Epidermal melanocyte (primary cell): ENCODE data around the gene ADPRM.

Source experiments
- DNase-seq: peaks from one replicate; pipeline ENCODE4 v3.0.0; 2011; ENCODE audit warnings: low spot score; ENCODE audit not compliant: insufficient read length

Gene ADPRM

DNA sequence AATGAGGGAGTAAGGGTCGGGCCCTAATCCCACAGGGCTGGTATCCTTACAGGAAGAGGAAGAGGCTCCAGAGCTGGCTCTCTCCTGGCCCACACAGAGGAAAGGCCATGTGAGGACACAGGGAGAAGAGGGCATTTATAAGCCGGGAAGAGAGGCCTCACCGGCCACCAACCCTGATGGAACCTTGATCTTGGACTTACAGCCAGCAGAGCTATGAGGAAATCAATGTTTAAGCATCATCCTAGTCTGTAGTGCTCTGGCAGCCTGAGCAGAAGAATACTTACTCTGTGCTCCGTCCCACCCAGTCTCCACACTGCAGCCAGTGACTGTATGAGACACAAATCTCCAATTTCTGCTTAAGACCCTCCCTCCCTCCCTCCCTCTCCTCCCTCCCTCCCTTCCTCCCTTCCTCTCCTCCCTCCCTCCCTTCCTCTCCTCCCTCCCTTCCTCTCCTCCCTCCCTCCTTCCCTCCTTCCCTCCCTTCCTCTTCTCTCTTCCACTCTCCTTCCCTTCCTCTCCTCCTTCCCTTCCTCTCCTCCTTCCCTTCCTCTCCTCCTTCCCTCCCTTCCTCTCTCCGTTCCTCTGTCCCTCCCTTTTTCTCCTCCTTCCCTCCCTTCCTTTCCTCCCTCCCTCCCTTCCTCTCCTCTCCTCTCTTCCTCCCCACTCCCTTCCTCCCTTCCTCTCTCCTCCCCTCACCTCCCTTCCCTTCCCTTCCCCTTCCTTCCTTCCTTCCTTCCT is 41.3 kb downstream of the ADPRM start:
- no peak for DNase-seq

DNA sequence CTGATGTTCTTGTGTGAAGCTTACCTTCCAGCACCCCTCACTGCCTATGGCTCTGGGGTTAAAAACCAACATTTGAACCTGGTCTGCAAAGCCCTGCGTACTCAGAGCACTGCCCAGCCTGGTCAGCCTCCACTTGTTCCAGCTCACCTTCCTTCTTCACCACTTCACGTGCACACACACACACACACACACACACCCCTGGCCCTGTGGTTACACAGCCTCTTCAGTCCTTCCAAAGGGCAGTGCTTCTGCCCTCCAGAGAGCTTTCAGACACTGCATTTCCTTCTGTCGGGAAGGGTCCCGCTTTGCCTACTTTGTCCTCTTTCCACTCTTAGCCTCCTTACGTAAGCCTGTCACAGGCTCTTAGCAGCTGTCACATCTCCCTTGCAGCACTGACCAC is 42.0 kb downstream of the ADPRM start:
- DNase-seq, result no peak

DNA sequence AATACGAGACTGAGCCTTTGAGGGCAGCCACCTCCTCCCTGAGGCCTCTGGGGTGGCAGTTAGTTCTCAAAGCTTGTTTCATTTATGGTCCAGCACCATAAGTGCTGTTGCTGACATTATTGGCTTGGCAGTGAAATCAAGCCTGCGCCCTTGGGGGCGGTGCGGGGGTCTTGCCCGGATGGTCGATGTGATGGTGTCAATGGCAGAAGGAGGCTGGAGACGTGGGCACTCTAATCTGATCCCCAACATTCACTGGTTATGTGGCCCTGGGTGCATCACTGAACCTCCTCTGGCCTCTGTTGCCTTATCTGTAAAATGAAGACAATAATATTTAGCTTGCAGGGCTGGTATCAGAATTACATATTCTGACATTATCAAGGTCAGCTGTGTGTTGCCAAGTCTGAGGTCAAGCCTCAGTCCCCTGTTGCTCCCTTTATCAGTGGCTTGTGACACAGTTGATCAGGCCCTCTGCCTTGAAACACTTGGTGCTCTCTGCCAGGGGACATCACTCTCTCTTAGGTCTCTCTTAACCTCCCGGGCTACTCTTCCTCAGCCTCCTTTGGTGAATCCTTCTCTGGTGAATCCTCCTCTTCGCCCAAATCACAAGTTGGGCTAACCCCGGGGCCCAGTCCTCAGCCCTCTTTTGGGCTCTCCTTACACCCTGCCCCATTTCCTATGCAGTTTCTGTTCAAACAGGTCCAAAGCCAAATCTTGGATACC is 44.2 kb downstream of the ADPRM start:
- DNase-seq, result no peak

DNA sequence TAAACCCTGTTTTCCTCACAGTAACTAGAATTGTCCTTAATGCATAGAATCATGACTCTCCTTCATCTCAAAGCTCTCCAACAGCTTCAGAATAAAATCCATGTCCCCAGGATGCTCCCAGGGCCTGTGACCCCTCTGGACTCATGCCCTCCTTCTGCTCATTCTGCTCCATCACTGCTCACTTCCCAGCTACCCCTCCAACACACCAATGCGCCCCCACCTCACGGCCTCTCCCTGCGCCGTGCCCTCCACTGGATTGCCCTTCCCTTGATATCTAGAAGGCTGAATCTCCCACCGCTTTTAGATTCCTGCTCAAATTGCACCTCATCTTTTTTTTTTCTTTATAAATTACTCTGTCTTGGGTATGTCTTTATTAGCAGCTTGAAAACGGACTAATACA is 45.0 kb downstream of the ADPRM start:
- DNase-seq, result no peak

DNA sequence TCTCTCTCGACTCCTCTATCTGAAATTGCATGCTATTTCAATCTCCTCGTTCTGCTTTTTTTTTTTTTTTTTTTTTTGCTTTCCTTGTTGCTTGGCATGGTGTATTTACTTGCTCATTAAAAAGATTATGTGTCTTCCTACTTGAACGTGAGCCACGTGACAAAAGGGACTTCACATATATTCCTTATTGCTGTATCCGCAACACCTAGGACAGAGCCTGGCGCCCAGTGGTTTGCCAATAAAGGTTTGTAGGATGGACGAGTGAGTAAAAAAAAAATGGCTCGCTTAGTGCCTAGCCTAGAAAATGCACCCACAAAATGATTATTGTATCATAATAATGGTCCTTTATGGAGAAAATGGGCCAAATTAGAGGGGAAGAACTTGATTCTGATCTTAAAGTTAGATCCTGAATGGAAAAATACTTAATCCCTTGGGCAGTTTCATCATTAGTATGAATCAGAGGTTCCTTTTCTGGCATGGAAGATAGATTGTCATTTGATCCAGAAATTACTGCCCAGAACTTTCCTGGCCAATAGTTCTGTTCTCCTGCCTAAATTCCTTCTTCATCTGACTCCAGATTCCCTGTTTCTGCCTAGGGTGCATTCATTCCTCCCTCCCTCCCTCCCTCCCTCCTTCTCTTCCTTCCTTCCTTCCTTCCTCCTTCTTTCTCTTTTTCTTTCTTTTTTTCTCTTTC is 46.1 kb downstream of the ADPRM start:
- peak; percentile 81 for DNase-seq

DNA sequence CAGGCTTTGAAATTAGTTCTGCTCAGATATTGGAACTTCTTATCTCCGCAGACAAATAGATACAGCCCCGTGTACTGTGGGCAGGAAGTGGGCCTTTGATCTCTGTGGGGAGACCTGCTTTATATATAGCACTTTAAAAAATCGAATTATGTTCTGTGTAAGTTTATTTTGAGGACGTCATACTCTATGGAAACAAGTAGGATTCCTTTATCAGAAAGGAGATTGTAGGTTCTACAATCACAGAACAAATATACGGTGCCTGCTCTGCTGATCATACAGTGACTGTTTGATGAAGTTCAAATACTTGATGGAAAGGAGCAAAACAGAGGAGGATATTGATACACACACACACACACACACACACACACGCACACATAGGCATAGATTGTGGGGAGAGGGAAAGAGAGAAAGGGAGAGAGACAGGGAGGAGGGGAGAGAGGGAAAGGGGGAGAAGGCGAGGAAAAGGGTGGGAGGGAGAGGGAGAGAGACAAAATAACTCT is 47.2 kb downstream of the ADPRM start:
- DNase-seq, result no peak

DNA sequence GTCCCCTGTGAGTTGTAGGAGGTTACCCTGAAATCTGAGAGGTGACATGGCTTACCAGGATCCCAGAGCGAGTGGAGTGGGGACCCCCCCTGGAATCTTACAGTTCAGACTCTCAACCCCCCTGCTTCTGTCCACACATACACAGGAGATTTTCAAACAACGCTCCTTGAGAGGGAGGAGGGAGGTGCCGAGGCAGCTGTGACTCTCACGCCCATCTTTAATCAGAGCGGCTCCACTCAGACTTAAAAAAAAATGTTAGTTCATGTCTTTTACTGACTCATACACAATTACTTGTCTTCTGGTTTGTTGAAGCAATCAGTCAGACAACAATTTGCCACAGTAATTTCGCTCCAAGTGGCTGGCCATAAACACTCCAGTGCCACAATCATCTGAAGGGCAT is 47.8 kb downstream of the ADPRM start:
- no peak for DNase-seq

DNA sequence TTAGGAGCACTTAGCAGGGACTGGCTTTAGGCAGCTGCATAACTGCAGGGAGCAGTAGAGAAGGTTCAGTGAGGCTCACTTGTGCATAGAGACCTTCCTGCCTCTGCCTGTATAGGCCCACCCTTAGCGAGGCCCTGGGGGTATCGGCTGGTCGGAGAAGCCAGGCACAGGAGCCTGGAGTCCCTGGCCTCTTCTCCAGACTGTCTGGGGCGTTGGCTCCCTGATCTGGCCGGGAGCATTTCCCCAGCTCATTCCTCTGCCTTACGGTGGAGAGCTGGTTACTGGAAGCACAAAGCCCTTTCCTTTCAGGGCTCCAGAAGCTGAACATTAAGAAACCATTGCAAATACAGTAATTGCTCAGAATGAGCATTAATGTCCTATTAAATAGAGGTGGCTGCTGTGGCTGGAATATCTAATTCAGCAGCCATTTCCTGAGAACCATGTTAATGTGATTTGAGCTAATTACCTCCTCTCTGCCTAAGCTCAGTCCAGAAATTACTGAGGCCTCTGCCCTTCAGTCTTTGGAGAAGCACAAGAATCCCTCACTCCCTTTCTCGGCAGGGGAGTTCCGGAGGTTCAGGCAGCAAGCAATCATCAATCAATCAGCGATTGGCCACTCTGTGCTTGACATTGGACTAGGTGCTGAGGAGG is 51.3 kb downstream of the ADPRM start:
- no peak for DNase-seq

DNA sequence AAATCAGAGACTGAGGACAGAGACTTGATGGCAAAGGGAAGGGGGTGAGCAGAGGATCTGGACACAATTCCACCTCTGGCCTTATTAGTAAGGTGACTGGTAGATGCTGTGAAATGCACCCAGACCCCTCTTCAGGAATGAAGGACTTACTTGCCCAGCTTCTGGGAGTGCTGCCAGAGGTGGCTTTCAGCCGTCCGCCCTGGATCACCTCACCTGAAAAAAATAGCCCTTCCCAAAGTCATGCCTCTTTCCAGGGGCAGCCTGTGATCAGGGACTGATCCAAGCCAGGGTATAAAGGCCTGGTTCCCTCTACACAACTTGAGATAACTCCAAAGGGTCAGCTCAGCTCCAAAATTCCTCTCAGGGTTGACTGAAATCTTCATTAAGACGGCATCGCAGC is 52.8 kb downstream of the ADPRM start:
- no peak for DNase-seq

DNA sequence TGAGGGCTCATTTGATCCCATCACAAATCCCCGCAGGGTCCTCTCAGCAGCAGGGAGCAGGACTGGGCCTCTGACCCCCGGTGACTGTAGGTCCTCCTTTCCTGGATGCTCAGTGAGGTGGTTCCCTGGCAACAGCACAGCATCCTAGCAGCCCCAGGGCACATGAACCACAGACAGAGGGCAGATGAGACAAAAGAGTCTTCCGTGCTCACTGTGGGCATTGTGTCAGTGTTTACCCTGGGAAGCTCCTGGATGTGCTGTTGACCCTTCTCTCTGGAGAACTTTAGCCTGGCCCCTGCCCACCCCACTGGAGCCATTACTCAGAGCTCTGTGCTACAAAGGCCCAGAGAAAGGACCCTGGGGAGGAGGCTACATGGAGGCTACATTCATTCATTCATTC is 54.2 kb downstream of the ADPRM start:
- DNase-seq, result no peak

DNA sequence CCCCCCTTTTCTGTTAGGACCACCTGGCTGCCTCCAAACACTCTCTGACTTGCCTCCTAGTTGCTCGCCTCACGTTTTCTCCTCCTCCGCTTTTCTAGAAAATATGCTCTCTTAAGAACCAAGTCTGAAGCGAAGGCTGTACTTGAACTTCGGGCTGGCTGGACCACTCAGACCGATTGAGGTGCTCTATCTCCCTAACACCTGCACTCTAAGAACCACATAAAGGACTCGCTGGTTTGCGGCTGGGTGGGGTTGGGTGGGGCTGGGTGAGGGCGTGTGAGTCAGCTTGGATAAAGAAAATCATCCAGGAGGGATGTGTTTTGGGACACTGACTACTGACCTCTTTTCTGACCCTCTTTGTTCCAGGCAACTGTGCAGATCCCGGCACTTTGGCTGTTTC is 55.3 kb downstream of the ADPRM start:
- no peak for DNase-seq

DNA sequence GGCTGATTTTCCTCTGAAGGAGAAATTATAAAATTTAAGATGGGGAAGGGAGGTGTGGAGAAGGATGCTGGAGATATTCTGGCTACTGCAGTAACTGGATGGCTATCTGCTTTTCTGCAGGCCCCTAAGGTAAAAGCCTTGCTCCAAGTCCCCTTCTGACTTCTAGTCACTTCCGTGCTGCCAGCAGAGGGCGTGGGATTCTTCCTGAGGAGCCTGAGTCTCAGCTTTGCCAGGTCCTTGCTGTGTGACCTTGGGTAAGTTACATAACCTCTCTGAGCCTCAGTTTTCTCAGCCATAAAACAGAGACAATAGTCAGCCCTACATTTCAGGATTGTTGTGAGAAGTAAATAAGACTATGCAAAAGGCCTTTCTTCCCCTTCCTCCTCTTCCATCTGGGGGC is 56.7 kb downstream of the ADPRM start:
- DNase-seq, result no peak

DNA sequence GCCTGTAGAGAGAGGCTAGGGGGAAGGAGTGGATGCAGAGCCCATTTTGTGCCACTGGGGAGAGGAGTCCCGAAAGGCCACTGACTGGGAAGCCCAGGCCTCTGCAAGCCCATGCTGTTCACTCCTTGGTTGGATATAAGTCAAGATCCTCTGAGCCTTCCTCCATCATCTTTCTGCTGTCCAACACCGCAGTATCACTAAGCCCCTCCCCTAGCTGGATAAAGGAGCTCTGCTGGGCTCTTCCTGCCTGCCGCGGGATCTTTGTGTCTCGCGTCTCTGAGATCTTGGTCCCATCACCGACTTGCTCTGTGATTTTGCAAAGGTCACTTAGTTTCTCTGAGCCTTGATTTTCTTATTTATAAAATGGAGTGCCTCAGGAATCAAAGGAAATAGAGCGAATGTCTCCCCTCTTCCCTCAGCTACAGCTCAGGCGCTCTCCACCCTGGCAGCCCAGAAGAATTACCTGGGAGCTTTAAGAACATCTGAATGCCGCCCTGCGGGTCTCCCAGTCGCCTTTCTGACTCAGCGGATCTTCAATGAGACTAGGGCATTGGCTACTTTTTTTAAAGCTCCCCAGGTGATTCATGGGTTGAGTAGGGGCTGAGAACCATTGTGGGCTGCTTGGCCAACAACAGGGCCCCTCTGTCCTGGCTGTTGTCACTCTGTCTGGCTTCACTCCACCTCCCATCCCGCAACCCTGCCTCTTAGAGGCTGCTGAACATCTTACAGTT is 57.6 kb downstream of the ADPRM start:
- no peak for DNase-seq

DNA sequence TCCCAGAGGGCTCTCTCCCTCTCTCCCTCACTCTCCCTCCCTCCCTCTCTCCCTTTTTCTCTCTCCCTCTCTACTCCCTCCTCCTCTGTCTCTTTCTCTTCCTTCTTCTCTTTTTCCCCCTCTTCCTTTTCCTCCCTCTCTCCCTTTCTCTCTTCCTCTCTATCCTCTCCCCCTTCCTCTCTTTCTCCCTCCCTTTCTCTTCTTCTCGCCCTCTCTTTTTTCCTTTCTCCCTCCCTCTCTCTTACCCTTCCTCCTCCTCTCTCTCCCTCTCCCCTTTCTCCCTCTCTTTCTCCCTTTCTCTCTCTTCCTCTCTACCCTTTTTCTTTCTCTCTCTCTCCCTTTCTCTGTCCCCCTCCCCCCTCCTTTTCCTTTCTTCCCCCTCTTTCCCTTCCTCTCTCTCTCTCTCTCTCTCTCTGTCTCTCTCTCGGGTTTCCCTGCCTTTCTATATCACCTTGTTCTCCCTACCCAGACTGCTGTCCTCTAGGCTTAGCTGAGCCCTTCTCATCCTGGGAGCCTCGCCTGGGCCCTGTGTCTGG is 58.3 kb downstream of the ADPRM start:
- no peak for DNase-seq

DNA sequence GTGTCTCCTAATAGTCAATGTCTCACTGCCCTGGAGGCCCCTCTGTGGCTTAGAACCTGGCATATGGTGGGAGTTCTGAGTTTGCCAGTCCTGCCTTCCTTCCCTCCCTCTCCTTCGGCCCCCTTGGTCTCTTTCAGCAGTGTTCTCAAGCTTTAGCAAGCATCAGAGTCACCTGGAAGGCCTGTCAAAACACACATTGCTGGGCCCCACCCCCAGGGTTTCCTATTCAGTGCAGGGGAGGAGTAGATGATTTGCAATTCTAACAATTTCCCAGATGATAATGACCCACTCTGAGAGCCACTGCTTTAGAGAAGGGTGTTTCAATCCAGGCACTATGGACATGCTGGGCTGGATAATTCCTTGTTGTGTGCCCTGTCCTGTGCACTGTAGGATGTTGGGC is 58.8 kb downstream of the ADPRM start:
- no peak for DNase-seq

DNA sequence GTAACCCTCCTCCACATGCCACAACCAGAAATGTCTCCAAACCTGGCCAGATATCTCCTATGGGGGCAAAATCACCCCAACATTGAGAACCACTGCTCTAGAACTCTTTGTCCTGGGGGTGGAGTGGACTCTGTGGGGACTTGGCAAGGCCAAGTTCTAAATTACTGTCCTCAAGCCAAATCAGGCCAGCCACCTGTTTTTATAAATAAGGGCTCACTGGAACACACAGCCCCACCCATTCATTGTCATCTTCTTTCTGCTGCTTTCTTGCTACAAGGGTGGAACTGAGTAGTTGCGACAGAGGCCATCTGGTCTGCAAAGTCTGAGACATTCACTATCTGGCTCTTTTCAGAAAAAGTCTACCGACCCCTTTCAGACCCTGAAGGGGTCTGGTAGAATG is 59.2 kb downstream of the ADPRM start:
- no peak for DNase-seq

DNA sequence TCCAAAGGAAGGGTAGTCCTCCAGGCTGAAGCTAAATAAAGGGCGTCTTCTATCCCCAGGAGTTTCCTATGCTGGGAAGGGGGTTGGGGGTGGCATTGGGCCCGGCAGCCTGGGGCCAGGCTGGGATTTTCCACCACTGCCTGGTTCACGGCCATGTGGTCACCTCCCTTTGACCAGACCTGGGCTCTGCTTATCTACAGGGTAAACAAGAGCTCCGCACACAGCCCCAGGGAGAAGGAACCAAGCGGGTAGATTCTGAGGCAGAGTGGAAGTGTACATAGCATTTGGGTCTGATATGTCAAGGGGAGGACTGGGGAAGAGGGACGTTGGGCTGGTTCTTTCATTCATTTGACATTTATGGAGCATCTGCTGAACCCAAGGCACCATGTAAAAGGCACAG is 59.7 kb downstream of the ADPRM start:
- no peak for DNase-seq

DNA sequence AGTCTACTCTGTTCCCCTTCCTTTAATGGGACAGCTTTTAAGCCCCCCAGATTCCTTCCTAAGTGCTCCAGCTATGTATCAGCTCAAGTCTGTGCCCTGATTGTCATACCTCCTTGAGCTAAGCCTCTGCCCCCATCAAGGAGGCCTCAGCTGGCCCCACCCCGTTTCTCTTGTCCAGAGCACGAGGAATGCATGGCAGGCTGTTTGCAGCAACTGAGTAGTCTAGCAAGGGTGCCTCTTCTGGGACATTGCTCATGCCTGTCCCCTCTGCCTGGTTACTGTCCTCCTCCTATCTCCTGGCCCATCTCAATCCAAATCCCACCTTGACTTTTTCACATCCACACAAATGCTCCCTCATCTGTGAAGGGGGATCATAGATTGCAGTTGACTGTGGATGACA is 60.3 kb downstream of the ADPRM start:
- no peak for DNase-seq

DNA sequence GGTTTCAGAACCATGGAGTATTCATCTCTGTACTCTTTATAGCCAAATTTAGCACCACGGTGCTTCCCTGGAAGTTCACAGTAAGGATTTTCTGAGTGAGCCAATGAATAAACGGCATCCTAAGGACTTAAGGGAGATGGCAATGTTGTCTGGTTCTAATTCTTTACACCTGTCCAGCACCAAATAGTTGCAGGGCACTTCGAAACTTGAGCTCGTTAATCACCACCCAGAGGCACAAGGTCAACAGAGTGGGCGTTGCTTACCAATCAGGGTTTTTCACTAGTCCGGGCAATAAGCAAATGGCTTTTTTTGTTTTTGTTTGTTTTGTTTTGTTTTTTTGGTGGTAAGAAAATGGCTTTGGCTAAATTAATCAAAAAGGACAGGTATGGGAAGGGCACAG is 60.7 kb downstream of the ADPRM start:
- DNase-seq, result no peak
